ENCODE results near the gene ERICH4. TPM values are rescaled to one million over a fixed set of nuclear protein-coding genes. Genes with fewer than 3 reads are reported as not detected.
A peak's percentile ranks its signal among the peaks of the same experiment; 100 is the strongest.
"Not testable (repeated sequence)": the region's sequence is repeated elsewhere in the genome, so short reads cannot be mapped to it uniquely, and the experiment has no call there.

ERICH4 gene
- total RNA-seq, 1 experiment from 2014 or later = not detected

DNA sequence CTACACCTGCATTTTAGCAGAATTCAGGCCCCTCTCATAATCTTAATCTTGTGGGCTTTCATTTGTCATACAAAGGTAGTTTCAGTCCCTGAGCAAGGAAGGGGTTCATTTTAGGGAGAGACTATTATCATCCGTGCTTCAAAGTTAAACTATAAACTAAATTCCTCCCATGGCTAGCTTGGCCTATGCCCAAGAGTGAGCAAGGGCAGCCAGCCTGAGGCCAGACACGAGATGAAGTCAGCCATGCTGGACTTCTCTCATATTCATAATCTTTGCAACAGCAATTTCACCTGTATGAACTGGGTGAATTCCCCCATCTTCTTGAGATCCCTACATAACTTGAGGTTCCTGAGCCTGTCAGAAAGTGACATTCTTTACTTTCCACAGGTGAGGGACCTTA, 13.0 kb downstream of the ERICH4 start:
- CTCF ChIA-PET = interaction anchor here (0.7 to 1.9 kb wide), 6 partner anchors 8 to 908 kb away, joined by 3 to 11 read pairs (median 4); partner anchors contain the start of gene DMAC2
- no peak for DNase-seq
- intact Hi-C loops (cut with micrococcal nuclease; ENCODE audit: unreplicated experiment) = no loop called here
- BruUV-seq (replicated peaks) = no TSS peak
- H3K4me3 Mint-ChIP-seq (ENCODE audit: low read depth, unreplicated experiment) = no peak overlapping the region
- H3K36me3 Mint-ChIP-seq (ENCODE audit: insufficient read depth, unreplicated experiment) = no peaks in the 10 kb centered on the region
- no peaks in the 10 kb centered on the region for H3K9me3 Mint-ChIP-seq (ENCODE audit: low read depth, unreplicated experiment)
- TF ChIP-seq, protein P1, sequence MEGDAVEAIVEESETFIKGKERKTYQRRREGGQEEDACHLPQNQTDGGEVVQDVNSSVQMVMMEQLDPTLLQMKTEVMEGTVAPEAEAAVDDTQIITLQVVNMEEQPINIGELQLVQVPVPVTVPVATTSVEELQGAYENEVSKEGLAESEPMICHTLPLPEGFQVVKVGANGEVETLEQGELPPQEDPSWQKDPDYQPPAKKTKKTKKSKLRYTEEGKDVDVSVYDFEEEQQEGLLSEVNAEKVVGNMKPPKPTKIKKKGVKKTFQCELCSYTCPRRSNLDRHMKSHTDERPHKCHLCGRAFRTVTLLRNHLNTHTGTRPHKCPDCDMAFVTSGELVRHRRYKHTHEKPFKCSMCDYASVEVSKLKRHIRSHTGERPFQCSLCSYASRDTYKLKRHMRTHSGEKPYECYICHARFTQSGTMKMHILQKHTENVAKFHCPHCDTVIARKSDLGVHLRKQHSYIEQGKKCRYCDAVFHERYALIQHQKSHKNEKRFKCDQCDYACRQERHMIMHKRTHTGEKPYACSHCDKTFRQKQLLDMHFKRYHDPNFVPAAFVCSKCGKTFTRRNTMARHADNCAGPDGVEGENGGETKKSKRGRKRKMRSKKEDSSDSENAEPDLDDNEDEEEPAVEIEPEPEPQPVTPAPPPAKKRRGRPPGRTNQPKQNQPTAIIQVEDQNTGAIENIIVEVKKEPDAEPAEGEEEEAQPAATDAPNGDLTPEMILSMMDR (IDR thresholded peaks at IDR 0.05; ENCODE audit: unreplicated experiment) = no peak
- H3K27me3 Mint-ChIP-seq (ENCODE audit: unreplicated experiment) = peaks cover 31% of the 10 kb centered on the region
- peaks cover 24% of the 10 kb centered on the region for H3K4me1 Mint-ChIP-seq (ENCODE audit: low read depth, unreplicated experiment)
- no peak overlapping the region for H3K27ac Mint-ChIP-seq (ENCODE audit: unreplicated experiment)

- TF ChIP-seq, protein P1 (IDR thresholded peaks at IDR 0.05; ENCODE audit: unreplicated experiment) = no peak
Observed at GRCh38 chr19:41456342-41456918, 13.5 kb downstream of the ERICH4 start.

GRCh38 chr19:41457241-41457640, 14.3 kb downstream of the ERICH4 start:
- Mint-ChIP-seq H3K27me3 (ENCODE audit: unreplicated experiment) (peaks cover 31% of the 10 kb centered on the region), H3K4me1 (ENCODE audit: low read depth, unreplicated experiment) (peaks cover 29% of the 10 kb centered on the region), H3K9me3 (ENCODE audit: low read depth, unreplicated experiment) (no peaks in the 10 kb centered on the region), H3K36me3 (ENCODE audit: insufficient read depth, unreplicated experiment) (no peaks in the 10 kb centered on the region), H3K4me3 (ENCODE audit: low read depth, unreplicated experiment) (no peak overlapping the region), H3K27ac (ENCODE audit: unreplicated experiment) (no peak overlapping the region)
- intact Hi-C loops (cut with micrococcal nuclease; ENCODE audit: unreplicated experiment) = no loop called here
- CTCF ChIA-PET = interaction anchor here (0.6 to 1.9 kb wide), 8 partner anchors 8 to 585 kb away, joined by 3 to 11 read pairs (median 5); partner anchors contain the start of genes DMAC2 and ERICH4
- TF ChIP-seq, protein P1 (IDR thresholded peaks at IDR 0.05; ENCODE audit: unreplicated experiment) = no peak
- BruUV-seq (replicated peaks) = no TSS peak
- no peak for DNase-seq

More at GRCh38 chr19:41456342-41456918, 13.5 kb downstream of the ERICH4 start:
- no TSS peak for BruUV-seq (replicated peaks)
- no peak overlapping the region for H3K4me3 Mint-ChIP-seq (ENCODE audit: low read depth, unreplicated experiment)
- H3K27ac Mint-ChIP-seq (ENCODE audit: unreplicated experiment) = no peak overlapping the region
- H3K27me3 Mint-ChIP-seq (ENCODE audit: unreplicated experiment) = peaks cover 31% of the 10 kb centered on the region
- peaks cover 24% of the 10 kb centered on the region for H3K4me1 Mint-ChIP-seq (ENCODE audit: low read depth, unreplicated experiment)
- CTCF ChIA-PET = interaction anchor here (0.6 to 1.9 kb wide), 8 partner anchors 9 to 908 kb away, joined by 3 to 11 read pairs (median 4); partner anchors contain the start of gene DMAC2
- no peak for DNase-seq
- no peaks in the 10 kb centered on the region for H3K36me3 Mint-ChIP-seq (ENCODE audit: insufficient read depth, unreplicated experiment)
- H3K9me3 Mint-ChIP-seq (ENCODE audit: low read depth, unreplicated experiment) = no peaks in the 10 kb centered on the region
- intact Hi-C loops (cut with micrococcal nuclease; ENCODE audit: unreplicated experiment) = no loop called here

- BruUV-seq (replicated peaks) = no TSS peak
- H3K9me3 Mint-ChIP-seq (ENCODE audit: low read depth, unreplicated experiment) = no peaks in the 10 kb centered on the region
Observed at GRCh38 chr19:41462497-41462896, 19.5 kb downstream of the ERICH4 start.

GRCh38 chr19:41463257-41464256, 20.6 kb downstream of the ERICH4 start:
- peak; percentile 24 for DNase-seq
- Mint-ChIP-seq H3K4me1 (ENCODE audit: low read depth, unreplicated experiment) (peaks cover 28% of the 10 kb centered on the region), H3K27ac (ENCODE audit: unreplicated experiment) (peak overlapping the region; percentile 14), H3K27me3 (ENCODE audit: unreplicated experiment) (peaks cover 52% of the 10 kb centered on the region), H3K4me3 (ENCODE audit: low read depth, unreplicated experiment) (peak overlapping the region; percentile 61)
- CTCF ChIA-PET; H3K9me3 Mint-ChIP-seq (ENCODE audit: low read depth, unreplicated experiment); H3K36me3 Mint-ChIP-seq (ENCODE audit: insufficient read depth, unreplicated experiment); BruUV-seq (replicated peaks): not testable (repeated sequence)
- intact Hi-C loops (cut with micrococcal nuclease; ENCODE audit: unreplicated experiment) = loop anchor here (5.0 kb wide), 1 partner anchor 109 kb away; no protein-coding TSS in a partner anchor

More at GRCh38 chr19:41462497-41462896, 19.5 kb downstream of the ERICH4 start:
- peaks cover 31% of the 10 kb centered on the region for H3K4me1 Mint-ChIP-seq (ENCODE audit: low read depth, unreplicated experiment)
- DNase-seq = peak; percentile 51
- H3K27me3 Mint-ChIP-seq (ENCODE audit: unreplicated experiment) = peaks cover 49% of the 10 kb centered on the region
- peaks cover 8% of the 10 kb centered on the region for H3K36me3 Mint-ChIP-seq (ENCODE audit: insufficient read depth, unreplicated experiment)
- no peak overlapping the region for H3K27ac Mint-ChIP-seq (ENCODE audit: unreplicated experiment)
- CTCF ChIA-PET = no interaction called here
- TF ChIP-seq, protein P1 (IDR thresholded peaks at IDR 0.05; ENCODE audit: unreplicated experiment) = no peak
- intact Hi-C loops (cut with micrococcal nuclease; ENCODE audit: unreplicated experiment) = loop anchor here (5.0 kb wide), 1 partner anchor 110 kb away; no protein-coding TSS in a partner anchor
- peak overlapping the region; percentile 61 for H3K4me3 Mint-ChIP-seq (ENCODE audit: low read depth, unreplicated experiment)

Measured in Calu3 (cell line).